Stimulated activated CD8-positive, alpha-beta memory T cell treated with anti-CD3 and anti-CD28 coated beads, Interleukin-4, amount 100 ng/mL, for 24 hours (primary cell): ENCODE data around the gene EFEMP2.

Experiments
- DNase-seq: peaks from one replicate; pipeline ENCODE4 v3.0.0-alpha.2; 2020; ENCODE audit warnings: low read depth

Gene EFEMP2

DNA sequence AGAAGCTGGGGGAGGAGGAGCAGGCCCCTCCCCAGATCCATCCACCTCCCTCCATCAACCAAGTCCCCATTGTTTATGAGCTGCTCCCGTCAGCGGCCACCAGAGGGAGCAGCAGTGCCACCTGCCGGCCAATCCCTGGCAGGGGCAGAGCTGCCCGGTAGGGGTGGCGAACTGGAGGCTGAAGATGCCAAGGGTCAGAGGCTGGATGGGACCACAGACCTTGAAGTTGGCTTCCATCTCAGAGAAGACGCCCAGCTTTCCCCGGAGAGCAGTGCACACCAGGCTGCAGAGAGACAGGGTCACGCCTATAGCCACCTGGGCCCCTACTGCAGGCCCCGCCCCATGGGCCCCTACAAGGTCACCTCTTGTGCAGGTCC lies 12.1 kb upstream of the EFEMP2 start:
- peak; percentile 70 for DNase-seq

DNA sequence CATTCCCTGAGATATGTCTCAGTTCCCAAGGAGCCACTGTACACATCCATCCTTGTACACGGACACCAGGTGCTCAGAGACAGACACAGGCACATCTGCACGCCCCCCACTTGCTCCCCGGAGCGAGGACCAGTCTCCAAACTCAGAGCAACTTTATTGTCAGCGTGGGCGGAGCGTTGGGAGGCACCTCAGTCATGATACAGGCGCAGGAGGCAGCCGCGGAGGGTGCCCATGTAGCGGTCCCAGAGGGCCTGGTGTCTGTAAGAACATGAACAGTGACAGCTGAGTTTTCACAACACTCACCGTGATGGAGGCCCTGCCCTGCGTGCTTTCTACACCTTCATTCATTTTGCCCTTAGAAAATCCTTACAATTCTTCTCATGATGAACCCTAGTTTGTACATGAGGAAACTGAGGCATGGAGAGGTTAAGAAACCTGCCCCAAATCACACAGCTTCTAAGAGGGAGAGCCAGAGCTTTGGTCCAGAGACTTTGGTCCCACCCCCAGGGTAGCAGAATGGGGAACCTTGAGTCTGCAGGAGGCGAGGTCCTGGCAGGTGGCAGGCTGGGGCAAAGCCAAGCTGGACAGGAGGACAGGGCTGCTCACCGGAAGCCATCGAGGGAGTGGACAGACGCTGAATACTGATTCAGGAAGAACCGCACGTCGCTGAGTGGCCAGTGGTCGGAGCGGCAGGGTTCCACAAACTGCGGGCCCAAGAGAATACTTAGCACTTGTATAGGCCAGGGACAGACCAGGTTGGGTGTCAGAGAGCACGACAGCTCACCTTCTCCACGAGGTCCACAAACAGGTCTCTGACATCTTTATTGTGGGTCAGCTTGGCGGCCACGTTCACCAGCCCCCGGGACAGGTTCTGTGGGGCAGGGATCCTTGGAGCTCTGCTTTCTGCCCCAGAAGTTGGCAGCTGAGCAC lies 11.5 kb upstream of the EFEMP2 start:
- DNase-seq: no peak

DNA sequence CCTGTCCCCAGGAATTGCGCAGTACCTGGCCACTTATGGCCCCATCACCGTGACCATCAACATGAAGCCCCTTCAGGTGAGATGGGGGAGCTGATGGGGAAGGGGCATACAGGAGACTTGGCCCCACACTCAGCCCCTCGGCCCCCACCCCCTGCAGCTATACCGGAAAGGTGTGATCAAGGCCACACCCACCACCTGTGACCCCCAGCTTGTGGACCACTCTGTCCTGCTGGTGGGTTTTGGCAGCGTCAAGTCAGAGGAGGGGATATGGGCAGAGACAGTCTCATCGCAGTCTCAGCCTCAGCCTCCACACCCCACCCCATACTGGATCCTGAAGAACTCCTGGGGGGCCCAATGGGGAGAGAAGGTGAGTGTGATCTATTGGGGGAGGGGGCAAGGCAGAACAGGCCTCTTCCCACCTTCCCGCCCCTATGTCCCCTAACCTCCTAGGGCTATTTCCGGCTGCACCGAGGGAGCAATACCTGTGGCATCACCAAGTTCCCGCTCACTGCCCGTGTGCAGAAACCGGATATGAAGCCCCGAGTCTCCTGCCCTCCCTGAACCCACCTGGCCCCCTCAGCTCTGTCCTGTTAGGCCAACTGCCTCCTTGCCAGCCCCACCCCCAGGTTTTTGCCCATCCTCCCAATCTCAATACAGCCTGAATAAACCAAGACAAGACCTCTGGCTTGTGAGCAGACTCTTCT lies 10.6 kb upstream of the EFEMP2 start:
- no peak for DNase-seq

GRCh38 chr11:65882120-65883057 lies 9.8 kb upstream of the EFEMP2 start:
- no peak for DNase-seq

DNA sequence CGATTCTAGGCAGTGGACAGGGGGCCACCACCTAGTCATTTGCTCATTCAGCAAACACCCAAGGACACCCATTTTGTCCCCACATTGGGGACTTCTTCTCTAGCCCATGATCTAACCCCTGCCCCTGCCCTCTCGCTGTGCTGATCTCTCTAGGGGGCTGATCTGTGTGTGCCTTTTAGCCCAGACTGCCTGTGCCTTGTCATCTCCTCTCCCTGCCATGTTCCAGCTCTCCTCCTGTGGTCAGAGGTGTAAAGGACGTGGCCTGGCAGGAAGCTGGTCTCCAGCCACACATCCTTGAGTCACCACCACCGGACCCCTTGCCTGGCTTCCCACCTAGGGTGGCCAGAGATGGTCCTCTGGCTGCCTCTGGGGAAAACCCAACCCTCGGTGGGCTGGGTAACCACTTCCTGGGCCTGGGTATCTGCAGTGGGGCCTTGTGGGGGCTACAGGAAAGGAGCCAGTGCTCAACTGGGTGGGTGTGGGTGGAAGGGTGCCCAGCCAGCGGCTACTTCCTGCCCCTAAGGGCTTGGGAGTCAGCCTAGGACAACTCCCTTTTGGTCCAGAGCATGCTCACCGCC lies 8.3 kb upstream of the EFEMP2 start:
- DNase-seq: no peak

GRCh38 chr11:65880027-65880426 lies 7.4 kb upstream of the EFEMP2 start:
- DNase-seq: no peak

GRCh38 chr11:65879617-65880016 lies 7.0 kb upstream of the EFEMP2 start, which contains the start of gene CTSW:
CTSW (plus strand) TSS chr11:65879837; CDS start chr11:65879855, 18 bp downstream.
- peak; percentile 45 for DNase-seq

DNA sequence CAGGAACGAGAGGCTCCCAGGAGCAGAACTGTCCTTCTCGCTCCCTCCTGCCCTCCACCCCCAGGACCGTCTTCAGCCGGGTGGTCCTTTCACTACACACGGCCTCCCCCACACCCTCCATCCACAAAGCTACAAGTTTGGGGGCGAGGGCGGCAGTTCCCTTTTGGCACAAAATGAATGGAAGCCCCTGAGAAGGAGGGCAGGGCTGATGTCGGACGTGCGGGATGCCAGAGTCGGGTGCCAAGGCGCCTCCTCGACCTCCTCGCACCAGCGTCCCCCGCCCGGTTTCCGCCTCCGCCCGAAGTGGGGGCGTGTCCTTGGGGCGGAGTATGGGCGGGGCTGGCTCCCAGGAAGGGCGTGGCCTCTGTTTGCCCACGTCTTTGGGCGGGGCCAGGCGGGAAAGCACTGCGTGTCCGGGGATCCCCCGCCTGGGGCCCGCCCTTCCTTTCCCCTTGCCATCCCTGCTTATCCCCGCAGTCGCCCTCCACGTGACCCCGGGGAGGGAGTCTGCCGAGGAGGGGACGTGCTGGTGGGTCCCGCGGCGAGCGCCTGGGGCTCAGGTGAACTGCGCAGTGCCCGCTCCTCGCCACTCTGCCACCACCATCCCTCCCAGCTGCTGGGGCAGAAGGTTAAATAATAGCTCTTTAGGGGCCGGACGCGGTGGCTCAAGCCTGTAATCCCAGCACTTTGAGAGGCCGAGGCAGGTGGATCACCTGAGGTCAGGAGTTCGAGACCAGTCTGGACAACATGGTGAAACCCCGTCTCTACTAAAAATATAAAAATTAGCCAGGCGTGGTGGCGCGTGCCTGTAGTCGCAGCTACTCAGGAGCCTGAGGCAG lies 937 bp upstream of the EFEMP2 start:
- DNase-seq: peak; percentile 91

- DNase-seq: no peak
Observed at GRCh38 chr11:65871811-65872548, 620 bp downstream of the EFEMP2 start.

DNA sequence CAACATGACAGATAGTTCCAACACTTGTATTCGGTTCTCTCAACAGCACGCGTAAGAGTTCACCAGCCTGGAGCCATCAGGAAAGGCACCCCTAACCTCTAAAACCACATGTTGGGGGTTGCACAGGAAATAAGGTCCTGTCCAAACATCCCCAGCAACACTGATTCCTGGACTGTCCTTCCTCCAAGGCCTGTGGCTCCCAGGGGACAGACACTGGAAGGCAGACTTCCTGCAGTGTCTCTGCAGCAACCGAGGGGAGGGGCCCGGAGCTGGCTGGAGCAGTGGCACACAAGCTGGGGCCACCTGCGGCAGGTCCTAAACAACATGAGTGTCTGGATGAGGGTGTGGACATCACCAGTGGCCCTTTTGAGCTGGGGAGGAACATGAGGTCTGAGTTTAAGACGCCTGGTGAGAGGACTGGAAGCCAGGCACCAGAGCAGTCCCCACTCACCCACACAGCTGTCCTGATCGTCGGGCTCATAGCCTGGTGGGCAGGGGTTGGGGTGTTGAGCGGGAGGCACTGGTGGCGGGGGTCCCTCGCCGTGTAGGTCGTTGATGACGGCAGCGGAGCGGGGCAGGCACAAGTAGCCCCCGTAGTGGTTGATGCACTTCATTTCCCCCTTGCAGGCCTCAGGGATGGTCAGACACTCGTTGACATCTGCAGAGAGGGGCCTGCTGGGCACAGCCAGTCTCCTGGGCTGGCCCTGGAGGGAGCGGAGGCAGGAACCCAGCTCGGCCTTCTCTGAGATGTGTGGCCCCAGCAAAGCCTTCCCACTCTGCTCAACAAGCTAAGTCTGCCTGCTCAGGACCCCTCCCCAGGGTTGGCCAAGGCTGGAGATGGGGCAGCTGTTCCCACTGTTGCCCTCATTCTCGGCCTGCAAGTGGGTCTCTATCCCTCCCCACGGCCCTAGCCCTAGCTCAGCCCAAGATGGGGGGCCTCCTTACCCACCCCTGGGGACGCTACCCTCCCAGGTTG lies 1.6 kb downstream of the EFEMP2 start:
- no peak for DNase-seq

DNA sequence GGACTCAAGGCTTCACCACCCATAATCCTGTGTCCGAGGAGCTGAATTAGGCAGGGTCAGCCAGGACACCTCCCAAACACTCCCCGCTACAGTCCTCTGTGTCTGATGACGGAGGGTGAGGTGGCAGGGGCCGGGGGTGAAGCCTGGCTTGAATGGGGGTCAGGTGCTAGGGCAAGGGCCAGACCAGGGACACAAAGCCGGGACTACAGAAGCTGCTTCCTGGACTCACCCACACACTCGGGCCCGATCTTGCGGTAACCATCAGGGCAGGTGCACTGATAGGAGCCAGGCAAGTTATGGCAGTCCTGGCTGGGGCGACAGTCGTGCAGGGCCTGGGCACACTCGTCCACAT lies 2.3 kb downstream of the EFEMP2 start:
- DNase-seq: no peak

GRCh38 chr11:65869643-65870306 lies 2.8 kb downstream of the EFEMP2 start:
- DNase-seq: no peak

DNA sequence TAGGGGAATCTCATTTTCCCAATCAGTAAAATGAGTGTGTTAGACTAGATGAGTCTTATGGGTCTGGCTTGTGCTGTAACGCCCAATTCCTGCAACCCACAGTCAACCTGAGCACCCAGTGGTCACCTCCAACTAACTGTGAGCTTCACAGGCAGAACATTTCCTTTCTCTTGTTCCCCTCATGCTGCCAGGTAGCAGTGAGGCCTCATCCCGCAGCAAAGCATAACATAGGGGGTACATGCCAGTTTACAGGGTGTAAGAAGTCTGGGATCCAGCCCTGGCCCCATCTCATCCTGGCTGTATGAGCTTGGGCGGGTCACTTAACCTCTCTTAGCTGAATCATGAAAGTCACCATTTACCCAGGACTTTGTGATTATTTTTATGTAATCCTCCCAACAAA lies 3.7 kb downstream of the EFEMP2 start:
- DNase-seq: no peak

- no peak for DNase-seq
Observed at GRCh38 chr11:65868076-65868667, 4.4 kb downstream of the EFEMP2 start.

DNA sequence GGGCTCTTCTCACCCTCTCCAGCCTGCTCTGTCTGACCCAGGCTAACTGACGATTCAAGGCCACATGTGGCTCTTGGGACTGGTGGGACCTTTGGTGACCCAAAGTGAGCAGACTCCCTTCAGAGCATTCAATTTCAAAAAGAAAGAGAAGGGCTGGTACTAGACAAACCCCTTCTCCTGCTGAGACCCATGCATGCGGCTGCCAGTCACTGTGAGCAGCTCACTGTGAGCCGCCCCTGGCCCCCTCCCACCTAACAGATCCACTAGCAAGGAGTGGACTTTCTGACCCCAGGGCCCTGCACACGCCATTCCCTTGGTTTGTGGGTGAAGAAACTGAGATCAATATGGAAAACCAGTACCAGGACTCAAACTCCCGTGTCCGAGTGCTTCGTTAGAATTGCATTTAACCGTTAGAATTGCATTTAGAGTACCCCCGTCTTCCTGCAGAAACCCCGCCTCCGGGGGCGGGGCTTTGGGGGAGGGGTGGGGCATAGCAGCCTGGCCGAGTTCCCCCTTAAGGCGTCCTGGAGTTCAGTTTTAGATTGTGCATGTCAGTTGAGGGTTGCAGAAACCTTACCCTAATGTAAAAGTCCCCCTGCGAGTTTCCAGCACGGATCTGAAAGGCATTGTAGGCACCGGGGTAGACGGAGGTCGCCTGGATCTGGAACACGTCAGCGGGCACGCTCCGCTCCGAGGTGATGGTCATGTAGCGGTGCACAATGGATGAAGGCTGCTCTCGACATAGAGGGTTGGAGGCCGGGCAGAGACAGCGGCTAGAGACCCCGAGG lies 5.1 kb downstream of the EFEMP2 start:
- peak; percentile 24 for DNase-seq

GRCh38 chr11:65866509-65867283 lies 5.9 kb downstream of the EFEMP2 start:
- DNase-seq: no peak
